ENCODE results near the gene SLC25A4. TPM values are rescaled to one million over a fixed set of nuclear protein-coding genes. Genes with fewer than 3 reads are reported as not detected.
A peak's percentile ranks its signal among the peaks of the same experiment; 100 is the strongest.

The SLC25A4 gene
- total RNA-seq (100 to 1,000 TPM in 1 of 2 donors, 10 to 100 TPM in 1; 72.6 to 119 TPM), polyA plus RNA-seq (10 to 100 TPM; 89.2 to 95.4 TPM)
- long read RNA-seq, donor 1, full-length matches to known transcripts, result 1,578 of 1,661 reads
- long read RNA-seq, donor 1, partial matches to known transcripts, result 37 of 1,661 reads
- long read RNA-seq, donor 1, other reads (novel, unspliced or antisense), result 46 of 1,661 reads
- long read RNA-seq, donor 2, full-length matches to known transcripts, result 316 of 342 reads
- long read RNA-seq, donor 2, partial matches to known transcripts, result 11 of 342 reads
- long read RNA-seq, donor 2, other reads (novel, unspliced or antisense), result 15 of 342 reads

DNA sequence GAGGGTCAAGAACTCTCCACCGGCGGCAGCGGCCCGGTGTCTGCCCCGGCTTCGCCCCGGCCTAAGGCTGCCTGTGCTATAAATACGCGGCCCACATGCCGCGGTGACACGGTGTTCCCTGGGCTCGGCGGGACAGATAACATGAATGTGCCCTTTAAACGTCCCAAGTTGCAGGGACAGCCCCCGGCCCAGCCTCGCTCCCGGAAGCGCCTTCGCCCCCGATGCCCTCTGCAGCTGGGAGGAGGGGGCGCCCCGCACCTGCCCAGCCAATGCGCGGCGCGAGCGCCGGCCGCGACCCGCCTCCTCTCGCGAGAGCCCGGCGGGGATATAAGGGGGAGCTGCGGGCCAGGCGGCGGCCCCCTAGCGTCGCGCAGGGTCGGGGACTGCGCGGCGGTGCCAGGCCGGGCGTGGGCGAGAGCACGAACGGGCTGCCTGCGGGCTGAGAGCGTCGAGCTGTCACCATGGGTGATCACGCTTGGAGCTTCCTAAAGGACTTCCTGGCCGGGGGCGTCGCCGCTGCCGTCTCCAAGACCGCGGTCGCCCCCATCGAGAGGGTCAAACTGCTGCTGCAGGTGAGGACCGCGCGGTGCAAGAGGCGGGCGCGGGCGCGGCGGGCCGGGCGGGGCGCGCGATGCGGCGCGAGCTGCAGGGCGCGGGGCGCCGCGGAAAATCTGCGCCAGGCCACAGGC is at the start of gene SLC25A4:
TSS of gene SLC25A4 (plus strand) at position 355 of the 689 bp plus-strand sequence. CDS start at position 462, 107 bp downstream.
- H3K4me3 ChIP-seq (ENCODE audit: low read length in 2 of 2), result peak within 1 kb of the TSS; percentile 72 to 93
- no peaks in the 10 kb centered on the region for H3K36me3 ChIP-seq (ENCODE audit: control insufficient read depth in 1 of 2, insufficient read depth in 2 of 2, low read length in 1 of 2)
- no peaks in the 10 kb centered on the region for H3K9me3 ChIP-seq (ENCODE audit: control insufficient read depth, low read length)
- peaks cover 3 to 5% of the 10 kb centered on the region in 2 donors for H3K4me1 ChIP-seq (ENCODE audit: control insufficient read depth in 1 of 2, insufficient read depth in 2 of 2, low read length in 2 of 2)
- DNase-seq, result peak; percentile 91 to 96
- H3K27me3 ChIP-seq (ENCODE audit: control insufficient read depth in 1 of 2, insufficient read depth in 2 of 2, low read length in 1 of 2), result no peaks in the 10 kb centered on the region
- peak within 1 kb of the TSS; percentile 71 to 96 for H3K27ac ChIP-seq (ENCODE audit: low read depth in 1 of 2, low read length in 2 of 2)
- intact Hi-C loops (cut with DNase I), result loop anchor here in 1 of 2 donors (2.0 kb wide), 1 partner anchor 40 kb away; no protein-coding TSS in a partner anchor
- ATAC-seq (ENCODE audit: low FRiP score), result peak; percentile 96
- WGBS, 2 donors, result 0% methylated on average over 79 to 87 of the region's 87 CpGs

GRCh38 chr4:185093603-185094002 is 49.5 kb upstream of the SLC25A4 start:
- H3K27me3 ChIP-seq (ENCODE audit: control insufficient read depth in 1 of 2, insufficient read depth in 2 of 2, low read length in 1 of 2), result no peaks in the 10 kb centered on the region
- no peak for DNase-seq
- H3K4me1 ChIP-seq (ENCODE audit: control insufficient read depth in 1 of 2, insufficient read depth in 2 of 2, low read length in 2 of 2), result no peaks in the 10 kb centered on the region
- H3K27ac ChIP-seq (ENCODE audit: low read depth in 1 of 2, low read length in 2 of 2), result no peak overlapping the region
- H3K4me3 ChIP-seq (ENCODE audit: low read length in 2 of 2), result no peak overlapping the region
- no peak for ATAC-seq (ENCODE audit: low FRiP score)
- no peaks in the 10 kb centered on the region for H3K36me3 ChIP-seq (ENCODE audit: control insufficient read depth in 1 of 2, insufficient read depth in 2 of 2, low read length in 1 of 2)
- 74 to 79% methylated on average over 3 of the region's 3 CpGs for WGBS, 2 donors
- H3K9me3 ChIP-seq (ENCODE audit: control insufficient read depth, low read length), result no peaks in the 10 kb centered on the region
- intact Hi-C loops (cut with DNase I), result loop anchor here (2.0 to 10.0 kb wide), 3 partner anchors 53 to 349 kb away; no protein-coding TSS in a partner anchor

DNA sequence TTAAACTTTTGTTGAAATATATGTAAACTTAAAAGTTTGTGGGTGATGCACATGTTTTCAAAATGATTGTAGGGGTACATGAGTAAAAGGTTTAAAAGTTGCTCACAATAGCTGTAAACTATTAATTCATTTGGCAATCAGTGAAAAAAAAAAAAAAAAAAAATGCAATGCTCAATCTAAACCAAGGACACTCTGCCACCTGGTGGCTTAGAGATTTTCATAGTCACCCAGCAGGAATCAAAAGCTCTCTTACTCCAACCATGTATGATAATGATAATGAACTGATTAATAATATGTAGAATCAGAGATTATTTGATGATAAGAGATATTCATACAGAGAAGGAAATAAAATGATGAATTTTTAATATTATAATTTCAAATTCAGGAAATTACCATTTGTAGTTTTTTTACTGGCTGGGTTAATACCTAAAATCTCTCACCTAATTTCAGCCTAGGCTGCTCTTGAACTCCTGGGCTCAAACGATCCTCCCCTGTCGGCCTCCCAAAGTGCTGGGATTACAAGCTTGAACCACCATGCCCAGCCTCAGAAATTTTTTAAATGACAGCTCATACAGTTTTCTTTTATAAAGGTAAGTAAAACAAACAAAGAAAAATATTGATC is 46.9 kb upstream of the SLC25A4 start:
- intact Hi-C loops (cut with DNase I), result loop anchor here (5.0 to 10.0 kb wide), 3 partner anchors 59 to 351 kb away; no protein-coding TSS in a partner anchor
- DNase-seq (no peak), ATAC-seq (ENCODE audit: low FRiP score) (no peak)
- no peaks in the 10 kb centered on the region for H3K36me3 ChIP-seq (ENCODE audit: control insufficient read depth in 1 of 2, insufficient read depth in 2 of 2, low read length in 1 of 2)
- no peaks in the 10 kb centered on the region for H3K9me3 ChIP-seq (ENCODE audit: control insufficient read depth, low read length)
- no peaks in the 10 kb centered on the region for H3K27me3 ChIP-seq (ENCODE audit: control insufficient read depth in 1 of 2, insufficient read depth in 2 of 2, low read length in 1 of 2)
- 26 to 28% methylated on average over 2 of the region's 2 CpGs for WGBS, 2 donors
- no peaks in the 10 kb centered on the region for H3K4me1 ChIP-seq (ENCODE audit: control insufficient read depth in 1 of 2, insufficient read depth in 2 of 2, low read length in 2 of 2)
- H3K27ac ChIP-seq (ENCODE audit: low read depth in 1 of 2, low read length in 2 of 2), result no peak overlapping the region
- H3K4me3 ChIP-seq (ENCODE audit: low read length in 2 of 2), result no peak overlapping the region

DNA sequence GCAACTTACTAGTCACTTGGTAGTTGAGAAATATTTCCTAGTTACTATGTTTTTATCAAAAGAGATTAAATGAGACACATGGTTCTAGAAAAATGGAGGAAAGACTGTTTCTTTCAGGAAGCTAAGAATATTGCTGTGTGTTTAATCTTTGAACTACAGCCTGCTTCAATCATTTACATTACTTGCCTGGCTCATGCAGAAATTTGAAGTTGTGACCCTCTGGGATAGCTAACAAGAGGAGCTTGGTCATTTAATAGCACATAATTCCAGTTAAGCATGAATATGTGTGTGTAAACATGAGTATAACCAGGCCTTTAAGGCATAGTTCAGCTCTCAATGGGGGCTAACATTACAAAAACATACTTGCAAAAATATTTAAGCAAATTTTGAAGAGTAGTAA is 44.6 kb upstream of the SLC25A4 start:
- no peak overlapping the region for H3K4me3 ChIP-seq (ENCODE audit: low read length in 2 of 2)
- intact Hi-C loops (cut with DNase I), result loop anchor here (5.0 to 10.0 kb wide), 3 partner anchors 61 to 354 kb away; no protein-coding TSS in a partner anchor
- DNase-seq (no peak), ATAC-seq (ENCODE audit: low FRiP score) (no peak)
- no peaks in the 10 kb centered on the region for H3K36me3 ChIP-seq (ENCODE audit: control insufficient read depth in 1 of 2, insufficient read depth in 2 of 2, low read length in 1 of 2)
- no peaks in the 10 kb centered on the region for H3K9me3 ChIP-seq (ENCODE audit: control insufficient read depth, low read length)
- H3K4me1 ChIP-seq (ENCODE audit: control insufficient read depth in 1 of 2, insufficient read depth in 2 of 2, low read length in 2 of 2), result no peaks in the 10 kb centered on the region
- no peak overlapping the region for H3K27ac ChIP-seq (ENCODE audit: low read depth in 1 of 2, low read length in 2 of 2)
- no peaks in the 10 kb centered on the region for H3K27me3 ChIP-seq (ENCODE audit: control insufficient read depth in 1 of 2, insufficient read depth in 2 of 2, low read length in 1 of 2)

GRCh38 chr4:185099024-185099682 is 43.9 kb upstream of the SLC25A4 start:
- WGBS, 2 donors, result 60 to 62% methylated on average over 8 of the region's 8 CpGs
- no peaks in the 10 kb centered on the region for H3K9me3 ChIP-seq (ENCODE audit: control insufficient read depth, low read length)
- ATAC-seq (ENCODE audit: low FRiP score) (no peak), DNase-seq (no peak)
- no peaks in the 10 kb centered on the region for H3K4me1 ChIP-seq (ENCODE audit: control insufficient read depth in 1 of 2, insufficient read depth in 2 of 2, low read length in 2 of 2)
- H3K27ac ChIP-seq (ENCODE audit: low read depth in 1 of 2, low read length in 2 of 2), result no peak overlapping the region
- intact Hi-C loops (cut with DNase I), result loop anchor here (5.0 to 10.0 kb wide), 3 partner anchors 62 to 354 kb away; no protein-coding TSS in a partner anchor
- H3K4me3 ChIP-seq (ENCODE audit: low read length in 2 of 2), result no peak overlapping the region
- no peaks in the 10 kb centered on the region for H3K36me3 ChIP-seq (ENCODE audit: control insufficient read depth in 1 of 2, insufficient read depth in 2 of 2, low read length in 1 of 2)
- H3K27me3 ChIP-seq (ENCODE audit: control insufficient read depth in 1 of 2, insufficient read depth in 2 of 2, low read length in 1 of 2), result no peaks in the 10 kb centered on the region

DNA sequence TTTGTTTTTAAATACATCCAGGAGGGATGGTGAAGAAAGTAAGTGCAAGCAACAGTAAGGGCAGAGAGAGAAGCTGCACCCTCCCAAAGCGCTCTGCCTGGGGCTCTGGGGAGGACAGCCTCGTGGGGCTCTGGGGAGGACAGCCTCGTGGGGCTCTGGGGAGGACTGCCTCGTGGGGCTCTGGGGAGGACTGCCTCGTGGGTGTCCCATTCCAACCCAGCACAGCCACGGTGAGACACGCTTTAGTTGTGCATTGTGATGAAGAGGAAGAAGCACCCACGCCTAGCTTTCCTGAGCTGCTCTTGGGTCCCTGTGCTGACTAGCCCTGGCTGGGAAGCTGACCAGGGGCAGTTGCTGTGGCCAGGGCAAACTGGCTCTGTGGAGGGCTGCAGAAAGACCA is 43.1 kb upstream of the SLC25A4 start:
- Histone ChIP-seq H3K27me3 (ENCODE audit: control insufficient read depth in 1 of 2, insufficient read depth in 2 of 2, low read length in 1 of 2) (no peaks in the 10 kb centered on the region), H3K4me3 (ENCODE audit: low read length in 2 of 2) (no peak overlapping the region), H3K9me3 (ENCODE audit: control insufficient read depth, low read length) (no peaks in the 10 kb centered on the region), H3K27ac (ENCODE audit: low read depth in 1 of 2, low read length in 2 of 2) (no peak overlapping the region), H3K36me3 (ENCODE audit: control insufficient read depth in 1 of 2, insufficient read depth in 2 of 2, low read length in 1 of 2) (no peaks in the 10 kb centered on the region), H3K4me1 (ENCODE audit: control insufficient read depth in 1 of 2, insufficient read depth in 2 of 2, low read length in 2 of 2) (no peaks in the 10 kb centered on the region)
- ATAC-seq (ENCODE audit: low FRiP score) (no peak), DNase-seq (no peak)
- 81 to 86% methylated on average over 8 of the region's 8 CpGs for WGBS, 2 donors
- intact Hi-C loops (cut with DNase I), result loop anchor here (5.0 to 10.0 kb wide), 3 partner anchors 63 to 355 kb away; no protein-coding TSS in a partner anchor

DNA sequence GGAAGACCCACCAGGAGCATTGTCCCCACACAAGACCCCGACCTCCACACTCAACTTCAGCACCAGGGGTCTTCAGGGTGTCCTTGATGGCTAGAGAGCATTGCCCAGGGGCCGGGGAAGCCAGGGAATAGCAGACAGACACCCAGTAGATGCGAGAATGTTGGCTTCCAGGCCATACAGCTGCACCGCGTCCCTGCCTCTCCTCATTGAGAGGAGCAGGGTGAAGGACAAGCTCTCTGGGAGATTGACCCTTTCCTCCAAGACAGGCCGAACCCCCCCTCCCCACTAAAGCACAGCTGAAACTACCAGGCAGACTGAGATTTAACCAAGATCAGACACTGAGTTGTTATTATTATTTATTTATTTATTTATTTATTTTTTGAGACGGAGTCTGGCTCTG is 42.6 kb upstream of the SLC25A4 start:
- WGBS, 2 donors, result 95 to 96% methylated on average over 7 of the region's 7 CpGs
- H3K27ac ChIP-seq (ENCODE audit: low read depth in 1 of 2, low read length in 2 of 2), result no peak overlapping the region
- DNase-seq (no peak), ATAC-seq (ENCODE audit: low FRiP score) (no peak)
- H3K4me1 ChIP-seq (ENCODE audit: control insufficient read depth in 1 of 2, insufficient read depth in 2 of 2, low read length in 2 of 2), result no peaks in the 10 kb centered on the region
- H3K4me3 ChIP-seq (ENCODE audit: low read length in 2 of 2), result no peak overlapping the region
- no peaks in the 10 kb centered on the region for H3K36me3 ChIP-seq (ENCODE audit: control insufficient read depth in 1 of 2, insufficient read depth in 2 of 2, low read length in 1 of 2)
- H3K27me3 ChIP-seq (ENCODE audit: control insufficient read depth in 1 of 2, insufficient read depth in 2 of 2, low read length in 1 of 2), result no peaks in the 10 kb centered on the region
- intact Hi-C loops (cut with DNase I), result no loop called here
- no peaks in the 10 kb centered on the region for H3K9me3 ChIP-seq (ENCODE audit: control insufficient read depth, low read length)

- ATAC-seq (ENCODE audit: low FRiP score), result no peak
- Histone ChIP-seq H3K27me3 (ENCODE audit: control insufficient read depth in 1 of 2, insufficient read depth in 2 of 2, low read length in 1 of 2) (no peaks in the 10 kb centered on the region), H3K36me3 (ENCODE audit: control insufficient read depth in 1 of 2, insufficient read depth in 2 of 2, low read length in 1 of 2) (no peaks in the 10 kb centered on the region), H3K27ac (ENCODE audit: low read depth in 1 of 2, low read length in 2 of 2) (no peak overlapping the region), H3K9me3 (ENCODE audit: control insufficient read depth, low read length) (no peaks in the 10 kb centered on the region), H3K4me3 (ENCODE audit: low read length in 2 of 2) (no peak overlapping the region), H3K4me1 (ENCODE audit: control insufficient read depth in 1 of 2, insufficient read depth in 2 of 2, low read length in 2 of 2) (no peaks in the 10 kb centered on the region)
- DNase-seq, result no peak
- 92 to 96% methylated on average over 9 of the region's 9 CpGs for WGBS, 2 donors
- intact Hi-C loops (cut with DNase I), result no loop called here
Measured at GRCh38 chr4:185101354-185101890, 41.6 kb upstream of the SLC25A4 start.
